ENCODE results near the gene DLL1. TPM values are rescaled to one million over a fixed set of nuclear protein-coding genes. Genes with fewer than 3 reads are reported as not detected.

DLL1 gene
- total RNA-seq, 1 experiment from 2014 or later, result not detected

DNA sequence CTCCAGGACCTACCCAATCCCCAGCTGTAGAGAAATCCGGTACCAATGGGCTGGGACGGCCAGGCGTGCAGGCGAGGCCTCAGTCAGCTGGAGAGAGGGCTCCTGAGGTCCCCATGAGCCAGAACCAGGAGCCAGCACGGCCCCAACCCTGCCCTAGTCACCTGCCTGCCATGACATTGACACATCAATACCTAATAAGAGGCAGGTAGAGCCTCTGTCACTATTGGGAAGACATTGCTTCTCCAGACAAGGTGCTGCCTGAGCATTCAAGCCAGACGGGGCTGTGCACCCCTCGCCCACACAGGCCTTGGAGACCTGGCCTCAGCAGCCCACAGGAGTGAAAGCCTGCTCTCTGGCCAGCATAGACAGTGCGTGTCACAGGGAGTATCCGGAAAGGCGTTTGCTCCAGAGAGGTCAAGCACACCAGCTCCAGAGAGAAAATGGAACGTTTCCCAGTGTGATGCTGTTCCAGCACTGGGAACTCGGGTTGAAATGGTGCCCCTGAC is 3.5 kb downstream of the DLL1 start:
- Histone ChIP-seq H3K36me3 (ENCODE audit: low read depth) (no peaks in the 10 kb centered on the region), H3K27ac (no peak overlapping the region), H3F3A (ENCODE audit: insufficient read depth, low read depth) (no peaks in the 10 kb centered on the region), H2AFZ (no peak overlapping the region), H3K9me3 (ENCODE audit: insufficient read depth, low read depth) (no peaks in the 10 kb centered on the region), H3K4me2 (no peak overlapping the region), H3K4me1 (replicated peaks; ENCODE audit: insufficient read depth) (no peaks in the 10 kb centered on the region), H3K79me2 (ENCODE audit: low read depth) (no peaks in the 10 kb centered on the region), H3K9me2 (ENCODE audit: insufficient read depth) (no peaks in the 10 kb centered on the region), H3K27me3 (ENCODE audit: insufficient read depth, low read depth) (peaks cover 54% of the 10 kb centered on the region), H3K4me3 (no peak overlapping the region), H4K20me1 (ENCODE audit: insufficient read depth) (no peaks in the 10 kb centered on the region)
- POLR2A ChIA-PET (ENCODE audit: unreplicated experiment), result no interaction called here
- TF ChIP-seq, protein P1, sequence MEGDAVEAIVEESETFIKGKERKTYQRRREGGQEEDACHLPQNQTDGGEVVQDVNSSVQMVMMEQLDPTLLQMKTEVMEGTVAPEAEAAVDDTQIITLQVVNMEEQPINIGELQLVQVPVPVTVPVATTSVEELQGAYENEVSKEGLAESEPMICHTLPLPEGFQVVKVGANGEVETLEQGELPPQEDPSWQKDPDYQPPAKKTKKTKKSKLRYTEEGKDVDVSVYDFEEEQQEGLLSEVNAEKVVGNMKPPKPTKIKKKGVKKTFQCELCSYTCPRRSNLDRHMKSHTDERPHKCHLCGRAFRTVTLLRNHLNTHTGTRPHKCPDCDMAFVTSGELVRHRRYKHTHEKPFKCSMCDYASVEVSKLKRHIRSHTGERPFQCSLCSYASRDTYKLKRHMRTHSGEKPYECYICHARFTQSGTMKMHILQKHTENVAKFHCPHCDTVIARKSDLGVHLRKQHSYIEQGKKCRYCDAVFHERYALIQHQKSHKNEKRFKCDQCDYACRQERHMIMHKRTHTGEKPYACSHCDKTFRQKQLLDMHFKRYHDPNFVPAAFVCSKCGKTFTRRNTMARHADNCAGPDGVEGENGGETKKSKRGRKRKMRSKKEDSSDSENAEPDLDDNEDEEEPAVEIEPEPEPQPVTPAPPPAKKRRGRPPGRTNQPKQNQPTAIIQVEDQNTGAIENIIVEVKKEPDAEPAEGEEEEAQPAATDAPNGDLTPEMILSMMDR (conservative IDR thresholded peaks at IDR 0.05), result no peak
- no peak for TF ChIP-seq EZH2 (IDR thresholded peaks at IDR 0.05; ENCODE audit: low read depth)
- intact Hi-C loops (cut with micrococcal nuclease; ENCODE audit: unreplicated experiment), result no loop called here
- no TSS peak for BruUV-seq (replicated peaks)
- DNase-seq, result no peak
- CTCF ChIA-PET, result no interaction called here

DNA sequence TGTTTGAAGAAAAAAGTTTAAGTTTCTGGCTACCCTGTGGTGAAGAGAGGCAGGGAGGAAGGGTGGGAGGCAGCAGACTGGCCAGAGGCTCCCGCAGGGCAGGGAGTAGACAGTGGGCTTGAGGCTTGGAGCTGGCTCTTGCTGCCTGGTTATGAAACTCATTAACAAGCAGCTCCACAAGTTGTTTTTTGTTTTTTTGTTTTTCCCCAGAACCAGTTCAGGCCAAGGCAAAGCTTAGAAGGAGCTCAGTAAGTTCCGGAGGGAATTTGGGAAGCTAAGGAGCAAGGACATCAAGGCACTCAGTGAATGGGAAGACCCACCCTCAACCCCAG is 4.0 kb downstream of the DLL1 start:
- no TSS peak for BruUV-seq (replicated peaks)
- intact Hi-C loops (cut with micrococcal nuclease; ENCODE audit: unreplicated experiment), result no loop called here
- Histone ChIP-seq H3K4me3 (no peak overlapping the region), H3K36me3 (ENCODE audit: low read depth) (no peaks in the 10 kb centered on the region), H3K27ac (no peak overlapping the region), H3F3A (ENCODE audit: insufficient read depth, low read depth) (no peaks in the 10 kb centered on the region), H4K20me1 (ENCODE audit: insufficient read depth) (no peaks in the 10 kb centered on the region), H3K9me2 (ENCODE audit: insufficient read depth) (no peaks in the 10 kb centered on the region), H3K79me2 (ENCODE audit: low read depth) (no peaks in the 10 kb centered on the region), H3K27me3 (ENCODE audit: insufficient read depth, low read depth) (peaks cover 54% of the 10 kb centered on the region), H2AFZ (no peak overlapping the region), H3K9me3 (ENCODE audit: insufficient read depth, low read depth) (no peaks in the 10 kb centered on the region), H3K4me2 (no peak overlapping the region), H3K4me1 (replicated peaks; ENCODE audit: insufficient read depth) (no peaks in the 10 kb centered on the region)
- CTCF ChIA-PET, result no interaction called here
- TF ChIP-seq, protein P1 (conservative IDR thresholded peaks at IDR 0.05), result no peak
- TF ChIP-seq EZH2 (IDR thresholded peaks at IDR 0.05; ENCODE audit: low read depth), result no peak
- DNase-seq, result no peak
- POLR2A ChIA-PET (ENCODE audit: unreplicated experiment), result no interaction called here

DNA sequence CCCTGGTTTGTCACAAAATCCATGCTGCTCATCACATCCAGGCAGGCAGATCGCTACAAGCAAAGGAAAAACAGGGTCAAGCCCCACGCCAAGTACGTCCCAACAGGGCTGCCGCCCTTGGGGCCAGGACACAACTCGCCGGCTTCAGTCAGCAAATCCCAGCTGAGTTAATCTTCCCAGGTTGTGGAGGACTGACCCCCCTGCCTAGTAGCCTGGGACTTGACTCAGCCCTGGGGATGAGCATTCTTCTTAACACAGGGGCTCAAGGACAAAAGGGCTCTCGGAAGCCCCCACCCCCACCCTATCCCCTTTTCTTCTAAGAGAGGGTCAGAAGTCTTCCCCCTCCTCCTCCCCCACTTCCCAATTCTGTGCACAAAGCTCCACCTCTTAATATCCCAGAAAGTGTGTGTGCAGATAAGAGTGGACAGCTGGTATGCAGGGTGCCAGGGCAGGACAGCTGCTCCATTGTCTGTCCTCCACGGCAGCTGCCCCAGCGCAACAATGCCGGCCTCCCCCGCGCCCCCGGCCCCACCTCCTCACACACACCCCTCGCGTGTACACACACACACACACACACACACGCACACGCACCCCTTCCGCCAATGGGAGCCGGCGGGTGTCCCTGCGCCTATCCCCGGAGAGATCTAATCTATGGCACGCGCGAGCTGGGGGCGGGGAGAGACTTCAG is 4.5 kb downstream of the DLL1 start:
- Histone ChIP-seq H3K4me3 (no peak overlapping the region), H4K20me1 (ENCODE audit: insufficient read depth) (no peaks in the 10 kb centered on the region), H2AFZ (no peak overlapping the region), H3K4me2 (no peak overlapping the region), H3K36me3 (ENCODE audit: low read depth) (no peaks in the 10 kb centered on the region), H3K27ac (no peak overlapping the region), H3F3A (ENCODE audit: insufficient read depth, low read depth) (no peaks in the 10 kb centered on the region), H3K27me3 (ENCODE audit: insufficient read depth, low read depth) (peaks cover 59% of the 10 kb centered on the region), H3K9me2 (ENCODE audit: insufficient read depth) (no peaks in the 10 kb centered on the region), H3K9me3 (ENCODE audit: insufficient read depth, low read depth) (no peaks in the 10 kb centered on the region), H3K79me2 (ENCODE audit: low read depth) (no peaks in the 10 kb centered on the region), H3K4me1 (replicated peaks; ENCODE audit: insufficient read depth) (no peaks in the 10 kb centered on the region)
- ChIA-PET POLR2A (ENCODE audit: unreplicated experiment) (no interaction called here), CTCF (no interaction called here)
- TF ChIP-seq, protein P1 (conservative IDR thresholded peaks at IDR 0.05), result no peak
- TF ChIP-seq EZH2 (IDR thresholded peaks at IDR 0.05; ENCODE audit: low read depth), result no peak
- no peak for DNase-seq
- intact Hi-C loops (cut with micrococcal nuclease; ENCODE audit: unreplicated experiment), result no loop called here
- no TSS peak for BruUV-seq (replicated peaks)

Measured in PC-9 (cell line).